ENCODE results near the gene TRAPPC10. TPM values are rescaled to one million over a fixed set of nuclear protein-coding genes. Genes with fewer than 3 reads are reported as not detected.
A peak's percentile ranks its signal among the peaks of the same experiment; 100 is the strongest.

Gene TRAPPC10
- total and polyA plus RNA-seq, 8 donors = 7.2 to 19.1 (median 11.5) TPM

GRCh38 chr21:44062380-44062779, 50.3 kb downstream of the TRAPPC10 start:
- H3K27ac ChIP-seq = no peak overlapping the region

GRCh38 chr21:44063151-44063912, 51.2 kb downstream of the TRAPPC10 start:
- intact Hi-C loops (cut with DNase I) = no loop called here
- Histone ChIP-seq H3K27me3 (no peaks in the 10 kb centered on the region), H3K36me3 (peaks cover 0 to 14% (median 5%) of the 10 kb centered on the region in 3 donors), H3K9me3 (no peaks in the 10 kb centered on the region), H3K4me1 (no peaks in the 10 kb centered on the region), H3K4me3 (no peak overlapping the region), H3K27ac (no peak overlapping the region)
- 92 to 94% methylated on average over 19 of the region's 19 CpGs for whole genome bisulfite sequencing, 2 donors
- FAIRE-seq (no peak), DNase-seq (no peak), ATAC-seq (no peak)
- no peak for TF ChIP-seq CTCF (IDR thresholded peaks at IDR 0.05)

More at GRCh38 chr21:44062380-44062779, 50.3 kb downstream of the TRAPPC10 start:
- FAIRE-seq (no peak), DNase-seq (no peak), ATAC-seq (no peak)
- TF ChIP-seq CTCF (IDR thresholded peaks at IDR 0.05) = no peak
- H3K27me3 ChIP-seq = no peaks in the 10 kb centered on the region
- 94% methylated on average over 7 of the region's 7 CpGs for WGBS, 2 donors
- H3K36me3 ChIP-seq = peaks cover 0 to 14% (median 5%) of the 10 kb centered on the region in 3 donors
- intact Hi-C loops (cut with DNase I) = no loop called here
- H3K4me3 ChIP-seq = no peak overlapping the region
- no peaks in the 10 kb centered on the region for H3K9me3 ChIP-seq
- no peaks in the 10 kb centered on the region for H3K4me1 ChIP-seq

GRCh38 chr21:44064852-44065403, 52.8 kb downstream of the TRAPPC10 start:
- ATAC-seq (no peak), DNase-seq (no peak), FAIRE-seq (no peak)
- WGBS, 2 donors = 90 to 92% methylated on average over 13 of the region's 13 CpGs
- Histone ChIP-seq H3K4me3 (no peak overlapping the region), H3K36me3 (peaks cover 0 to 5% (median 5%) of the 10 kb centered on the region in 3 donors), H3K9me3 (no peaks in the 10 kb centered on the region), H3K4me1 (no peaks in the 10 kb centered on the region), H3K27me3 (no peaks in the 10 kb centered on the region), H3K27ac (no peak overlapping the region)
- intact Hi-C loops (cut with DNase I) = no loop called here
- TF ChIP-seq CTCF (IDR thresholded peaks at IDR 0.05) = no peak

- Histone ChIP-seq H3K9me3 (no peaks in the 10 kb centered on the region), H3K27me3 (no peaks in the 10 kb centered on the region), H3K4me1 (no peaks in the 10 kb centered on the region), H3K4me3 (no peak overlapping the region), H3K27ac (no peak overlapping the region), H3K36me3 (peaks cover 0 to 5% (median 5%) of the 10 kb centered on the region in 3 donors)
- FAIRE-seq = no peak
- 77 to 80% methylated on average over 9 of the region's 9 CpGs for WGBS, 2 donors
- intact Hi-C loops (cut with DNase I) = no loop called here
- no peak for DNase-seq
- no peak for TF ChIP-seq CTCF (IDR thresholded peaks at IDR 0.05)
- ATAC-seq = peak in 1 of 4 donors; percentile 38
Measured at GRCh38 chr21:44065428-44065827, 53.3 kb downstream of the TRAPPC10 start.

- 91 to 92% methylated on average over 10 of the region's 10 CpGs for WGBS, 2 donors
- DNase-seq (no peak), ATAC-seq (no peak), FAIRE-seq (no peak)
- Histone ChIP-seq H3K27me3 (no peaks in the 10 kb centered on the region), H3K4me3 (no peak overlapping the region), H3K36me3 (peaks cover 0 to 5% (median 5%) of the 10 kb centered on the region in 3 donors), H3K27ac (no peak overlapping the region), H3K9me3 (no peaks in the 10 kb centered on the region), H3K4me1 (no peaks in the 10 kb centered on the region)
- no peak for TF ChIP-seq CTCF (IDR thresholded peaks at IDR 0.05)
- intact Hi-C loops (cut with DNase I) = no loop called here
Measured at GRCh38 chr21:44066116-44066515, 54.0 kb downstream of the TRAPPC10 start.

All from pancreas (tissue), 10 donors.